Thyroid gland (tissue), 4 donors: ENCODE results near the gene CLDN4.

Experiments
- POLR2A ChIP-seq, 2 donors: fragments of 450-650 bp; IDR thresholded peaks; one replicate each; pipeline ENCODE4 v1.6.1; 2017; ENCODE audit warnings: antibody characterized with exemption in 2 of 2, mild to moderate bottlenecking in 2 of 2, moderate library complexity in 1 of 2
- TF ChIP-seq, protein P1 (sequence below), 6 experiments: fragments of 200-600 bp in 3 of 6; fragments of 450-650 bp in 3 of 6; sonication (generic) in 3 of 6; IDR thresholded peaks; one replicate each; pipeline ENCODE4 v1.5.1; 2016 to 2019; ENCODE audit warnings: antibody characterized with exemption in 6 of 6, mild to moderate bottlenecking in 2 of 6, inconsistent platforms in 1 of 6, moderate library complexity in 1 of 6

GRCh38 chr7:73847941-73848723, 17.3 kb downstream of the CLDN4 start:
- TF ChIP-seq, protein P1, sequence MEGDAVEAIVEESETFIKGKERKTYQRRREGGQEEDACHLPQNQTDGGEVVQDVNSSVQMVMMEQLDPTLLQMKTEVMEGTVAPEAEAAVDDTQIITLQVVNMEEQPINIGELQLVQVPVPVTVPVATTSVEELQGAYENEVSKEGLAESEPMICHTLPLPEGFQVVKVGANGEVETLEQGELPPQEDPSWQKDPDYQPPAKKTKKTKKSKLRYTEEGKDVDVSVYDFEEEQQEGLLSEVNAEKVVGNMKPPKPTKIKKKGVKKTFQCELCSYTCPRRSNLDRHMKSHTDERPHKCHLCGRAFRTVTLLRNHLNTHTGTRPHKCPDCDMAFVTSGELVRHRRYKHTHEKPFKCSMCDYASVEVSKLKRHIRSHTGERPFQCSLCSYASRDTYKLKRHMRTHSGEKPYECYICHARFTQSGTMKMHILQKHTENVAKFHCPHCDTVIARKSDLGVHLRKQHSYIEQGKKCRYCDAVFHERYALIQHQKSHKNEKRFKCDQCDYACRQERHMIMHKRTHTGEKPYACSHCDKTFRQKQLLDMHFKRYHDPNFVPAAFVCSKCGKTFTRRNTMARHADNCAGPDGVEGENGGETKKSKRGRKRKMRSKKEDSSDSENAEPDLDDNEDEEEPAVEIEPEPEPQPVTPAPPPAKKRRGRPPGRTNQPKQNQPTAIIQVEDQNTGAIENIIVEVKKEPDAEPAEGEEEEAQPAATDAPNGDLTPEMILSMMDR (IDR thresholded peaks at IDR 0.05): no peak
- no peak for TF ChIP-seq POLR2A (IDR thresholded peaks at IDR 0.05)
